GM19452 (cell line): ENCODE measurements around the gene SMTN.
A peak's percentile ranks its signal among the peaks of the same experiment; 100 is the strongest.
"Not testable (repeated sequence)": the region's sequence is repeated elsewhere in the genome, so short reads cannot be mapped to it uniquely, and the experiment has no call there.

Source experiments
- ATAC-seq: cut with Tn5 transposase; IDR thresholded peaks from one replicate; pipeline ENCODE4 v1.9.1; 2021; ENCODE audit not compliant: unreplicated experiment

SMTN gene

DNA sequence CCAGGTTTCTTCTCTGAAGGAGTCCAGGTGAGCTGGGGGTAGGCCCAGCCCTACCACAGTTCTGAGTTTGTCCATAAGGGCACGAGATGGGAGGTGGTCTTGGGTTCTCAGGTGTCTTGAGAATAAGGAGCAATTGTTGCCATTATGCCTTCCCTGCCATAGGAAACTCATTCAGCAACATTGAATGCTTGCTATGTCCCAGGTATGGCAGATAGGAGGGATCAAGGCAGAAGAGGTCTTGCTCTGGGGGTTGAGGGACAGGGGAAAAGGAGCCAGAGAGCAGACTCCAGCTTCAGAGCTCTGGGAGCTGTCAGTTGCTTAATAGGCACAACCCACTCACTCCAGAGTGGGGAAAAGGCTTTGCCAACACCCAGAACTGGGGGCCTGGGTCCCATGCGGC is 22.0 kb downstream of the SMTN start:
- no peak for ATAC-seq

GRCh38 chr22:31103899-31104694 is 23.0 kb downstream of the SMTN start:
- no peak for ATAC-seq

DNA sequence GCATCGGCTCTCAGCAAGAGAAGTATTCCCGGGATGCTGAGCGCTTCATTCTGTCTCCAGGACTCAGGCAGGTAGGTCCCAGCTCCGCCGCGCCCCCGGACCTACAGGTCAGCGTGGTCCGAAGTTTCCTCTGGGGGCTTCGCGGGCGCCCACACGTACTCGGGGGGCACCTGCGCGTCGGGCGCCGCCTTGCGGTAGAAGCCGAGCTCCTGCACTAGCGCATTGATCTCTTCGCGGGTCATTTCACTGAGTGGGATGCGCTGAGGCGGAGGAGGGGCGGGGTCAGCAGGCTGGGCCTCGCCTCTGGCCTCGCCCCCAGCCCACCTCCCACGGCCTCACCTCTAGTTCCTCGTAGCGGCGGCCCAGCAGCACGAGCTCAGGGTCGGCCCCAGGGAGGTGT is 23.8 kb downstream of the SMTN start:
- no peak for ATAC-seq

GRCh38 chr22:31105282-31105929 is 24.3 kb downstream of the SMTN start:
- ATAC-seq: no peak

- ATAC-seq: no peak
Observed at GRCh38 chr22:31106001-31106571, 25.0 kb downstream of the SMTN start.

- ATAC-seq: no peak
Observed at GRCh38 chr22:31106731-31107177, 25.6 kb downstream of the SMTN start.

- ATAC-seq: peak; percentile 80
Observed at GRCh38 chr22:31107178-31107893, 26.2 kb downstream of the SMTN start, which contains the start of gene SELENOM. SELENOM (minus strand) TSS chr22:31107568; CDS start chr22:31107505, 63 bp downstream.

DNA sequence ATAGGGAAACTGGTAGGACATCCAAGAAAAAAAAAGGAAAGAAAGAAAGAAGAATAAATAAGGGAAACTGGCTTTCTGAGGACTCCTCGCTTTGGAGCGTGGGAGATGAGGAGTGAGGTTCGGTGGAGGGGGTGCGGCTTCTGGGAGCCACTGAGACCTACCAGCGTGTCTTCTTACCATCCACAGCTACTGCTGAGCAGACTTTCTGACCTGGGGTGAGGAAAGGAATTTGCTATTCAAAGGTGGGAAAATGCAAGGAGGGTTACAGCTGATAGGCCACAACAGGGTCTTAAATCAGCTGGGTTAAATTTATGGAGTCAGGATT is 26.7 kb downstream of the SMTN start:
- peak; percentile 18 for ATAC-seq

DNA sequence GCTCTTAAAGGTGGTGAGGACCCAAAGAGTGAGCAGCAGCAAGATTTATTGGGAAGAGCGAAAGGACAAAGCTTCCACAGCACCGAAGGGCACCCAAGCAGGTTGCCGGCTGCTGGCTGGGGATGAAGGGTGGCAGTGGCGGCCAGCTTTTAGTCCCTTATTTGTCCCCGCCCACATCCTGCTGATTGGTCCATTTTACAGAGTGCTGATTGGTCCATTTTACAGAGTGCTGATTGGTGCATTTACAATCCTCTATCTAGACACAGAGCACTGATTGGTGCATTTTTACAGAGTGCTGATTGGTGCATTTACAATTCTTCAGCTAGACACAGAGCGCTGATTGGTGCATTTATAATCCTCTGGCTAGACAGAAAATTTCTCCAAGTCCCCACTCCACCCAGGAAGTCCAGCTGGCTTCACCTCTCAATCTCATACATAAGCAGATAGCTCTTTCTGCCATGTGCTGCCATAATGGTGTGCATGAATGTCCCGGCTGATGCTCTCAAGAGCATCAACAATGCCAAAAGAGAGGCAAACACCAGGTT is 31.5 kb downstream of the SMTN start:
- not testable (repeated sequence) for ATAC-seq

GRCh38 chr22:31118046-31118820 is 37.1 kb downstream of the SMTN start:
- ATAC-seq: no peak

DNA sequence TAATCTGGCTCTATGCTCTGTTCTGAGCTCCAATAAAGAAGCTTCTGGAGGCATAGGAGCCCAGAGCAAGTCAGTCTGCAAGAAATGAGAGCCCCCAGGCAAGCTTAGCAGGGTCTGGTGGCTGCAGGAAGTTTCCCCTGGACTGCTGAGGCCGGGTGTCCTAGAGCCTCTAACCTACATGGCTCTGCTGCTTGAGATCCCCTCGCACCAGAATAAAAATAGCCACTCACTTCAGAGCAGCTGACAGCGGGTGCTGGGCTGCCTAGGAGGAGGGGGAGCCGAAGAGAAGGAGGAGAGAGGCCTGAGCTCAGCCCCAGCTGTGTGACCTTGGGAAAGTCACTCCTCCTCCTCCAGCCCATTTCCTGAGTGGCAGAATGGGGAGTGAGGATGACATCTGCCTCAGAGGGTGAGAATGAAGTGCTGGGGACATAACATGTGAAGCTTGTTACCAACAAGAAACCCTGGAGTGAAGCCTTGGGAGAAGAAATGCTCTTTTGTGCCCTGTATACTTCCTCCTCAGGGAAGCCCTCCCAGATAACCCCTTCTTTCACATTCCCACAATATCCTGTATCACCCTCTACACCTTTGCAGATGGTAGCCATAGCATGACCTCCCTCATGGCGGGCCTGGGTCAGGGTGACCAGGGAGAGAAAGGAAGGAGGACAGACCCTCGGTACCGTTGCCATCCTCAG is 38.1 kb downstream of the SMTN start:
- no peak for ATAC-seq

GRCh38 chr22:31120230-31120629 is 39.1 kb downstream of the SMTN start:
- ATAC-seq: no peak

DNA sequence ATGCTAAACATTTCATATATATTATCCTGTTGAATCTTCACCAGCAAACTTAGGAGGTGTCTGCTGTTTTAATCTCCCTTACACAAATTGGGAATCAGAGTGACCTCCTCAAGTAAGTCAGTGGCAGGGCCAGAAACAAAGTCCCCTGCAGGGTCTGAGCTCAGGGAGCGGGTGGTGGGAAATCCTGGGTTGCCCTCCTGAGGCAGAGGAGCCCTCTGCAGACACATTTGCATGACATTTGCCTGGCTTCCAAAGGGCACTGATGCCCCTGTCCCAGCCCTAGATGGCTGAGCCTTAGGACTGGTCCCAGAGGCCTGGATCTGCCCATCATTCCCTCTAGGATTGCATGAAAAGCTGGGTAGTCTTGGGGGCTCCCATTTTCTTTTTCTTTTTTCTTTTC is 39.5 kb downstream of the SMTN start:
- no peak for ATAC-seq

DNA sequence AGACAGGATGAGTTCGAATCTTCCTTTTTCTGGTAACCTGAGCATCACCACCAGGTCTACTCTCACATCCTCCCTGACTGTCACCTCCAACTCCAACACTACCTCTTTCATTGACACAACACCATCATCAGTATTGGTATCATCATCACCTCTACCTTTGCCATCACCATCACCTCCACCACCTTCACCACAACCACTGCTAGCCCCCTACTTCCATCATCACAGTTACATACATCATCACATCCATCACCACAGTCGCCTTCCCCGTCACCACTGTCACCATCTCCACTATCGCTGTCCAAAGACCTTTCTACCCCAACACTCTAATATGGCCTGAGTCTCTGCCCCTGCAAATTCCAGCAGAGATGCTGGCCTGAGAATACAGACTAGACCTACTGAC is 40.3 kb downstream of the SMTN start:
- no peak for ATAC-seq

DNA sequence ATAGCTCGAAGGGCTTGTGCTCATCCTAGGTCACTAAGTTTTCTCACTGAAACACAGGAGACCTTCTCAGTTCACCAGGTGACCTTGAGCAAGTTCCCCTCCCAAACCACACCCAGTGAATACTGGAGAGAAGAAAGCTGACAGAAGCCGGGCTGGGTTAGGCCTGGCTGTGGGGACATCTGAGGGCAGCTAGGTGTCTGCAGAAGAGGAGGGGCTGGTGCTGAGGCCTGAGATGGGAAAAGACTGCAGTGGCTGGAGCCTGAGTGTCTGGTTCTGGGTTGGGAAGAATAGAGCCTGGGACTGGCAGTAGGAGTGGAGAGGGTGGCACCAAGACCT is 41.0 kb downstream of the SMTN start:
- ATAC-seq: no peak

GRCh38 chr22:31122532-31123291 is 41.6 kb downstream of the SMTN start, which contains the start of gene INPP5J:
INPP5J (plus strand) TSS chr22:31122966; CDS start chr22:31123015, 49 bp downstream.
- ATAC-seq: no peak

- no peak for ATAC-seq
Observed at GRCh38 chr22:31123292-31123602, 42.1 kb downstream of the SMTN start.

DNA sequence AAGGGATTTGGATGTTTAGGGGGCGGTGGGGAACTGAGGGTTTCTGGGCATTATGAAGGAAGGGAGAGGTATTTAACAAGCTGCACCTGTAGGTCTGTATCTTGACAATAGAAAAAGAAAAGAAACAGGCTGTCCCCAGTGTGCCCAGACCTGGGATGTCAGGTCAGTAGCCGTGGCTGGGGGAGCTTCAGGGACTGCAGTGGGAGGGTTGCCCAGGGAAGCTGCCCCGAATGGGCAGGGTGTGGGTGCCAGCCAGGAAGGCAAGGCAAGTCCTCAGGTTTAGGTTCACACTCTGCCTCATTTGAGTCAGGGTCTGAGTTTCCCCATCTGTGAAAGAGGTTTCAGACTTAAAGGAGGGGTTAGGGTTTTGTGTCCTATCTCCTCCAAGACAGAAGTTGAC is 43.2 kb downstream of the SMTN start:
- no peak for ATAC-seq

- no peak for ATAC-seq
Observed at GRCh38 chr22:31124811-31125465, 43.8 kb downstream of the SMTN start.
